Posterior vena cava (tissue), 2 donors: Measurements from ENCODE around the gene TMEM248. TPM values are rescaled to one million over a fixed set of nuclear protein-coding genes. Genes with fewer than 3 reads are reported as not detected.
"Not testable (repeated sequence)": the region's sequence is repeated elsewhere in the genome, so short reads cannot be mapped to it uniquely, and the experiment has no call there.

Experiments
- DNase-seq: peaks from one replicate; pipeline ENCODE4 v3.0.0-alpha.2; 2020; ENCODE audit warnings: low spot score
- intact Hi-C, 2 donors: fragments of 100-400 bp; cut with DNase I; formaldehyde crosslinking; loops; one replicate each; pipeline versions ENCODE4 v1.14.1 to v1.14.2; 2022 to 2023
- total RNA-seq, 2 donors: library from RNA; stranded (reverse); fragmentation: NEBNext Ultra II Directional; extraction: Animal tissue kit (Norgen Biotek cat#: 25700); gene quantifications; one replicate each; pipeline ENCODE4 v1.2.1, GENCODE V29; 2021
- donor health status: DM: yes; HTN: yes; CAD: no.
- donor health status: DM: yes; HTN: yes; CAD: no.

Gene TMEM248
- total RNA-seq, 2 donors from 2014 or later: 74.2 to 82.1 TPM

DNA sequence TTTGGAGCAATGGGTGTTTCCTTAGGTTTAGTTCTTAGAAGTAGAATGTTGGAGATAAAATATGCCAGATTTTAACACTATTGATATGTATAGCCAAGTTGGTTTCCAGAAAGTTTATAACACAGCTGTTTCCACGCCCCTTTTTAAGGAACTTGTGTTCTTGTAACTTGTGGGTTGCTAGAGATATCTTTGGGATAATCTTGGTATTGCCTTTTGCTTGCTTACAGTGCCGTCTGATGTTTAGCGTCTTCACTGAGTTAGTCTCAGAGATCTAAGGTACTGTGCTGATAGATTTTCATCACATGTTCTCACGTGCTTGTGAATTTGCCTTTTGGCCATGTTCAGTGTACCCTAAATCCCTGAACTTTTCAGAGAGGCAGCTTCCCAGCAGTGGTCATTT is 12.4 kb downstream of the TMEM248 start:
- no peak for DNase-seq
- intact Hi-C loops: no loop called here

DNA sequence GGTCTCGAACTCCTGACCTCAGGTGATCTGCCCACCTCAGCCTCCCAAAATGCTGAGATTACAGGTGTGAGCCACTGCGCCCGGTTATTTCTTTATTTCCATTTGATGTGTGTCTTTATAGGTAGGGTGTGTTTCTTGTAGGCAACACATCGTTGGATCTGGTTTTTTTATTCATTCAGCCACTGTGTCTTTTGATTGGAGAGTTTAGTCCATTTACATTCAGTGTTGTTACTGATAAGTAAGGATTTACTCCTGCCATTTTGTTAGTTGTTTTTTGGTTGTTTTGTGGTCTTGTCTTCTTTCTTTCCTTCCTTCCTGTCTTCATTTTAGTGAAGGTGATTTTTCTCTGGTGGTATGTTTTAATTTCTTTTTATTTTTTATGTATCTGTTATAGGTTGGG is 16.9 kb downstream of the TMEM248 start:
- intact Hi-C loops: no loop called here
- DNase-seq: no peak

DNA sequence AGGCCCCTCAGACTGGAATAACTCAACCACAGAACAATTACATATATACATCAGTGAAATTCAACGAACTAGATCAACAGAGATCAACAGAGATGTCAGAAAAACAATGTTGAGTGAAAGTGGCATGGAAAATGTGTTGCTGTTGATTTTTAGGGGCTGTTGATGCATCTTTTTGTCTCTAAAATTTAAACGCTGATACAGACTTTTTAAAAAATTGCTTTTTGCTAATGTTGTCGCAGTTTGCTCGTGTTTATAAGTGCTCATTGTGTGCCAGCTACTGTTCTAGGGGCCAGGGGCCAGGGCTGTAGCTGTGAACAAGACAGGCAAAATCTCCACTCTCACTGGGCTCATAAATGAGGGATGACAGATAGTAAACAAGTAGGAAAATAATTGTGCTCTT is 18.3 kb downstream of the TMEM248 start:
- intact Hi-C loops: no loop called here
- DNase-seq: no peak

DNA sequence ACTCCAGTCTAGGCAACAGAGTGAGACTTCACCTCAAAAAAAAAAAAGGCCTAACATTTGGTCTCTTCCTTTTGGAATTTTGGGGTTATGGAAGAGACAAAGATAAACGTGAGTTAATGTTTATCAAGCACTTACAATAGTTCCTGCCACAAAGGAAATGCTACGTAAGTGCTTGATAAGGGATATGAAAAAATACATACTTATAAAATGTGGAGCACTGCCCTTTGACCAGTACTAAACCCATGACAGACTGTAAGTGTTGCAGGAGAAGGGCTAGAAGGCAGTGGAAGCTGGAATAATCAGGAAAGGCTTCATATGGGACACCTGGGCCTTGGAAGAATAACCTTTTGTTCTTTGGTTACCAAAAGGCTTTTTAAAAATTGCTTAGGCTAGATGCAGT is 25.5 kb downstream of the TMEM248 start:
- DNase-seq: no peak
- intact Hi-C loops: no loop called here

DNA sequence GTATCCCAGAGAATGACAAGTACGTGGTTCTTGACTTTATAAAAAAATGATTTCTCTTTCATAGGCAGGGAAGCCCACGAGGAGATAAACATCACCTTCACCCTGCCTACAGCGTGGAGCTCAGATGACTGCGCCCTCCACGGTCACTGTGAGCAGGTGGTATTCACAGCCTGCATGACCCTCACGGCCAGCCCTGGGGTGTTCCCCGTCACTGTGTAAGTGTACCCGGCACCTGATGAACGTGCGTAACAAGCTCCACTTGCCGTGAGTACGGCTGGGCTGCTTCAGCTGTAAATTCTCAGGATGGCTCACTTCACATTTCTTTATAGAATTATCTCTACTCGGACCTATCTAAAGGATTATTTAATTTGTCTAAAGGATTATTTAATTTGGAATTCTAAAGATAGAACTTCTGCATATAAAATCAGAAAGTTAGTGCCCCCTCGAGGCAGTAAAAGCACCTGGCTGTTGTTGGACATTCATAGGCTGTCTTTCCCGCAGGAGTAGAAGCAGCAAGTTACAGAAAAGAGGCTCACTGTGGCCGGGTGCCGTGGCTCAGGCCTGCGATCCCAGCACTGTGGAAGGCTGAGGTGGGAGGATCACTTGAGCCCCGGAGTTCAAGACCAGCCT is 27.6 kb downstream of the TMEM248 start:
- DNase-seq: peak; percentile 63
- intact Hi-C loops: no loop called here

GRCh38 chr7:66950311-66950710 is 29.3 kb downstream of the TMEM248 start:
- no peak for DNase-seq
- intact Hi-C loops: no loop called here

GRCh38 chr7:66950763-66951162 is 29.7 kb downstream of the TMEM248 start:
- peak; percentile 35 for DNase-seq
- intact Hi-C loops: loop anchor here in 1 of 2 donors (1.0 kb wide), 1 partner anchor 43 kb away; no protein-coding TSS in a partner anchor

DNA sequence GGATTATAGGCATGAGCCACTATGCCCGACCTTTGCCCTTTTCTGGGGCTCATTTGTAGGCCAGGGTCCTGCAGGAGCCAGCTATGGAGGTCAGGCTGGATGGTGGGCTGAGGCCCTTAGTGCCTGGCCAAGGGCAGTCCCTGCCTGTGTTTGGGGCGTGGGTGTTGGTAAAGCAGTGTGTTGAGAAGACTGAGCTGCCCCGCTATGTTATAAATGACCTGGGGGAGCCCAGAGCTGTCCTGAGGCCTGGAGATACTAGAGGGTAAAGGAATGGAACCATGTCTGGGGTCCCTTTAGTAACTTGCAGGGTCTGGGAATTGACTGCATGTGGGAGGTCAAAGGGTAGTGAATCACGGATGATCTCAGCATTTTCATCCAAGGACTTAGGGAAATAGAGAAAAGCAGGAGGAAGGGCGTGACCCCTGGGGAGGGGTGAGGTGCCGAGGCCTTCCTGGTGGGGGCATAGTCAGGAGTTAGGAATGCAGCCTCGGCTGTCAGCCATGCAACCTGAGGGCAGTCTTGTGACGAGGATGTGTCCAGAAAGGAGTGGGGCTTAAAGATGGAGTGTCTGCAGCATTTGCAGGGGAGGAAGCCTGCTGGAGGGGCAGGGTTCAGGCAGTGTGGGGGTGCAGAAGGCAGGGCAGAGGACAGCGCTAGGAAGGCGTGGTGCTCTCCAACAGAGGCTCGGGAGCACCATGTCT is 31.5 kb downstream of the TMEM248 start:
- intact Hi-C loops: no loop called here
- peak; percentile 48 for DNase-seq

GRCh38 chr7:66953044-66953427 is 32.0 kb downstream of the TMEM248 start:
- peak; percentile 41 for DNase-seq
- intact Hi-C loops: no loop called here

- DNase-seq: peak; percentile 60
- intact Hi-C loops: no loop called here
Observed at GRCh38 chr7:66957595-66958290, 36.7 kb downstream of the TMEM248 start.

GRCh38 chr7:66958538-66959350 is 37.7 kb downstream of the TMEM248 start:
- DNase-seq: peak; percentile 64
- intact Hi-C loops: no loop called here

- intact Hi-C loops: no loop called here
- peak; percentile 26 for DNase-seq
Observed at GRCh38 chr7:66960192-66960591, 39.2 kb downstream of the TMEM248 start.

DNA sequence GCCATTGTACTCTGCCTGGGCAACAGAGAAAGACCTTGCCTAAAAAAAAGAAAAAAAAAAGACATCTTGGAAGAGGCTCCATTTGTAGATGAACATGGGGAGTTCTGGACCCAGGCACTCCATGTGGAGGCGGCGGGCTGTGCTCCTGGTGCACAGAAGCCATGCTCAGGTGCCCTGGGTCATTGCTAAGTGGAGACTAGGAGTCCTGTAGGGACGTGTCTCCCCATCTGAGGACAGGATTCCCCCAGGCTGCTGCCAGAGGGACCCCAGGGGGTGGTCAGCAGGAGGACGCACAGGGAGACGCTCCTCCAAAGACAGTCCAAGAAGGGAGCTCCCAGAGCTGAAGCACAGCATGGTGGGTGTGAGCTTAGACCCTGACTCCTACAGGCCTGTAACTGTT is 40.1 kb downstream of the TMEM248 start:
- DNase-seq: peak; percentile 68
- intact Hi-C loops: no loop called here

DNA sequence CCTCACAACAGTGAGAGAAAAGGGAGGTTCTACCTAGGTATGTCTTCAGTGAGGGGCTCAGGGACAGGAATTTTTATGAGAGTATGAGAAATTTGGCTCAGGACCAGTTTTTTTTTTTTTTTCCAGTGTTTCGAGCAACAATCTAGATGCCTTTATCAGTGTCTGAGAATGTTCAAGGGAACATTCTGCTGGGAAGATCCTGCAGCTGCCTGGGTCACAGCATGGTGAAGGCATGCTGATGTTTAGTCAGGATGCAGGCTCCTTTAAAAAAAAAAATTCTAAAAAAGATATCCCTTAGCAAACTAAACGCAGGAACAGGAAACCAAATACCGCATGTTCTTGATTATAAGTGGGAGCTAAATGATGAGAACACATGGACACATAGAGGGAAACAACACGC is 43.4 kb downstream of the TMEM248 start:
- intact Hi-C loops: no loop called here

DNA sequence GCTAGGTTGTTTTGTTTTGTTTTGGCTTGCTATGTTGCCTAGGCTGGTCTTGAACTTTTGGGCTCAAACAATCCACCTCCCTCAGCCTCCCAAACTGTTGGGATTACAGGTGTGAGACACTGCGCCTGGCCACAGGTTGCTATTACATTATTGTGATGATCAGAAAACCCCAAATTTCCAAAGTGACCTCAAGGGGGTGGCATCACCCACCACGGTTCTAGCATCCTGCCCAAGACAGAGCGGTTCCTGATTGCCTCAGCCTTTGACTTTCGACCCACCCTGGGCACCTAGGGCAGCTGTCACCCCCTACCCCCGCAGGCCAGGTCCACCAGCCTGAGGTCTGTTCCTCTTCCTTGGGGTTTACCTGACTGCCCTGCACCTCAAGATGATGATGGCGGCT is 46.0 kb downstream of the TMEM248 start:
- DNase-seq: peak; percentile 34
- intact Hi-C loops: no loop called here

More for the DNA sequence above, 43.4 kb downstream of the TMEM248 start:
- DNase-seq: peak; percentile 5

- DNase-seq: peak; percentile 18
- intact Hi-C loops: not testable (repeated sequence)
Observed at GRCh38 chr7:66969001-66969400, 48.0 kb downstream of the TMEM248 start.

- peak; percentile 51 for DNase-seq
Observed at GRCh38 chr7:66970310-66970709, 49.3 kb downstream of the TMEM248 start.

GRCh38 chr7:66974986-66975590 is 54.1 kb downstream of the TMEM248 start:
- DNase-seq: peak; percentile 63
- intact Hi-C loops: no loop called here

More at GRCh38 chr7:66970310-66970709, 49.3 kb downstream of the TMEM248 start:
- intact Hi-C loops: no loop called here

- DNase-seq, intact Hi-C loops: not testable (repeated sequence)
Observed at GRCh38 chr7:66978312-66978711, 57.3 kb downstream of the TMEM248 start.
